Lung (tissue), 12 donors: ENCODE data around the gene ZBTB9. TPM values are rescaled to one million over a fixed set of nuclear protein-coding genes. Genes with fewer than 3 reads are reported as not detected.

Source experiments
- ATAC-seq: fragments of 200-7000 bp; cut with Tn5 transposase; one replicate; pipeline ENCODE4 v1.9.1; 2020; ENCODE audit warnings: moderate number of reproducible peaks; ENCODE audit not compliant: insufficient read depth, low FRiP score
- DNase-seq, 3 donors: peaks; one replicate each; pipeline ENCODE4 v3.0.0-alpha.2; 2013 to 2017
- H3K27ac ChIP-seq, 2 donors: one replicate each; pipeline ENCODE4 v1.5.1; 2013; ENCODE audit warnings: mild to moderate bottlenecking in 2 of 2, moderate library complexity in 2 of 2, control low read depth in 1 of 2, inconsistent platforms in 1 of 2, low read depth in 1 of 2, low read length in 1 of 2
- H3K27me3 ChIP-seq, 3 donors: one replicate each; pipeline ENCODE4 v1.5.1; 2013; ENCODE audit warnings: low read length in 2 of 3; ENCODE audit not compliant: control insufficient read depth in 3 of 3, insufficient read depth in 3 of 3
- H3K36me3 ChIP-seq, 4 donors: one replicate each; pipeline ENCODE4 v1.5.1; 2013; ENCODE audit warnings: low read length in 4 of 4, mild to moderate bottlenecking in 1 of 4, moderate library complexity in 1 of 4; ENCODE audit not compliant: control insufficient read depth in 4 of 4, insufficient read depth in 4 of 4
- H3K4me1 ChIP-seq, 5 donors: one replicate each; pipeline ENCODE4 v1.5.1; 2013; ENCODE audit warnings: low read length in 5 of 5, mild to moderate bottlenecking in 2 of 5, moderate library complexity in 1 of 5; ENCODE audit not compliant: control insufficient read depth in 5 of 5, insufficient read depth in 5 of 5
- H3K4me3 ChIP-seq: one replicate; pipeline ENCODE4 v1.5.1; 2013; ENCODE audit warnings: mild to moderate bottlenecking, control low read depth, moderate library complexity
- H3K9ac ChIP-seq, 2 donors: one replicate each; pipeline ENCODE4 v1.5.1; 2013; ENCODE audit warnings: low read length in 2 of 2, control low read depth in 1 of 2; ENCODE audit not compliant: insufficient read depth in 1 of 2
- H3K9me3 ChIP-seq, 4 donors: one replicate each; pipeline ENCODE4 v1.5.1; 2013; ENCODE audit warnings: low read length in 3 of 4, mild to moderate bottlenecking in 1 of 4, moderate library complexity in 1 of 4; ENCODE audit not compliant: control insufficient read depth in 4 of 4, insufficient read depth in 3 of 4
- CTCF ChIP-seq: IDR thresholded peaks from 2 replicates; pipeline ENCODE4 v1.5.1; 2012; ENCODE audit warnings: mild to moderate bottlenecking; ENCODE audit errors: control extremely low read depth, extremely low read depth
- WGBS, 2 donors: extraction: QIAGEN DNeasy Blood & Tissue Kit; methylation state at CpG; one replicate each; pipeline ENCODE4 v1.1.7; 2013; 5-methylcytosine and 5-hydroxymethylcytosine counted together
- polyA plus RNA-seq, 2 donors: library from polyadenylated mRNA; stranded (reverse); fragments of 200-250 nt; gene quantifications; one replicate each; pipeline ENCODE4 v1.2.1, GENCODE V29; 2013
- total RNA-seq, 2 donors: library from RNA; depleted of rRNA in 1 of 2; stranded (reverse); fragments of >200 nt in 1 of 2; gene quantifications; one replicate each; pipeline ENCODE4 v1.2.1, GENCODE V29; 2014 to 2021
- donor health status: control.
- donor health status: control.
- donor health status: Bipolar disorder and iron deficiency.
- donor health status: healthy.
- donor health status: DM: yes; HTN: yes; CAD: no.

The ZBTB9 gene
- total and polyA plus RNA-seq, 4 donors, result 4.0 to 7.9 (median 4.5) TPM

- WGBS, 2 donors, result 43 to 73% methylated on average over 10 of the region's 10 CpGs
- no peak for TF ChIP-seq CTCF
- H3K27ac ChIP-seq, result no peak overlapping the region
Observed at GRCh38 chr6:33432546-33432945, 21.8 kb upstream of the ZBTB9 start.

GRCh38 chr6:33433001-33433543, 21.3 kb upstream of the ZBTB9 start:
- TF ChIP-seq CTCF, result no peak
- H3K9me3 ChIP-seq, result no peaks in the 10 kb centered on the region
- ATAC-seq, result no peak
- H3K27ac ChIP-seq, result no peak overlapping the region
- H3K4me3 ChIP-seq, result no peak overlapping the region
- DNase-seq, result no peak
- H3K36me3 ChIP-seq, result peaks cover 3 to 22% (median 20%) of the 10 kb centered on the region in 4 donors
- no peaks in the 10 kb centered on the region for H3K27me3 ChIP-seq
- H3K4me1 ChIP-seq, result peaks cover 4 to 41% (median 17%) of the 10 kb centered on the region in 5 donors
- no peak overlapping the region for H3K9ac ChIP-seq
- 100% methylated on average over 1 of the region's 1 CpG for WGBS, 2 donors

More at GRCh38 chr6:33432546-33432945, 21.8 kb upstream of the ZBTB9 start:
- Histone ChIP-seq H3K4me1 (peaks cover 4 to 41% (median 17%) of the 10 kb centered on the region in 5 donors), H3K9ac (no peak overlapping the region), H3K9me3 (no peaks in the 10 kb centered on the region), H3K27me3 (no peaks in the 10 kb centered on the region), H3K36me3 (peaks cover 2 to 21% (median 16%) of the 10 kb centered on the region in 4 donors), H3K4me3 (no peak overlapping the region)
- DNase-seq, result no peak
- no peak for ATAC-seq

- Histone ChIP-seq H3K9me3 (no peaks in the 10 kb centered on the region), H3K9ac (no peak overlapping the region), H3K27me3 (no peaks in the 10 kb centered on the region), H3K36me3 (peaks cover 3 to 26% (median 25%) of the 10 kb centered on the region in 4 donors), H3K4me3 (no peak overlapping the region), H3K4me1 (peaks cover 4 to 36% (median 12%) of the 10 kb centered on the region in 5 donors), H3K27ac (no peak overlapping the region)
- DNase-seq, result peak in 2 of 3 donors; percentile 13 to 53
- TF ChIP-seq CTCF, result no peak
- ATAC-seq, result no peak
- WGBS, 2 donors, result 32 to 41% methylated on average over 13 to 16 of the region's 17 CpGs
Observed at GRCh38 chr6:33433544-33434191, 20.7 kb upstream of the ZBTB9 start.
